ENCODE results near the gene FYN.

Gene FYN

GRCh38 chr6:111615916-111616612 is 257.2 kb downstream of the FYN start:
- DNase-seq: no peak

GRCh38 chr6:111614833-111615582 is 258.2 kb downstream of the FYN start:
- DNase-seq: no peak

- no peak for DNase-seq
Measured at GRCh38 chr6:111612379-111612778, 260.9 kb downstream of the FYN start.

DNA sequence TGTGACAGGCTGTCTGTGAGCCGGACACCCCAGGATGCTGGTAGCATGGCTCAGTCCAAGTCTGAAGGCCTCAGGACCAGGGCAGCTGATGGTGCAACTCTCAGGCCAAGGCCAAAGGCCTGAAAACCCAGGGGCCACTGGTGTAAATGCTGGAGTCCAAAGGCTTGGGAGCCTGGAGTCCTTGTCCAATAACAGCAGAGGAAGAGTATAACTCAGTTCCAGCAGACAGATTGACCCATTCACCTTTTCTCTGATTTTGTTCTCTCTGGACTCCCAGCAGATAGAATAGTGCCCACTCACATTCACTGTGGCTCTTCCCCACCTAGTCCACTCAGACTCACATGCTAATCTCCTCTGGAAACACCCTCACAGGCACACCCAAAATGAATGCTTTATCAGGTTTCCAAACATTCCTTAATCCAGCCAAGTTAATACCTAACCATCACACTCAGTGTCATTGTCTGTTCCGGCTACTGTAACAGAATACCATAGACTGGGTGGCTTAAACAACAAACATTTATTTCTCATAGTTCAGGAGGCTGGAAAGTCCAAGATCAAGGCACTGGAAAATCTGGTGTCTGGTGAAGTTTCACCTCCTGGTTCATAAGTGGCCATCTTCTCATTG is 262.6 kb downstream of the FYN start:
- no peak for DNase-seq

All from CD4-positive, alpha-beta T cell treated with Interleukin-12 subunit alpha and Interleukin-12 subunit beta, for 1 hour (primary cell).